ENCODE measurements around the gene CD79A.
"Not testable (repeated sequence)": the region's sequence is repeated elsewhere in the genome, so short reads cannot be mapped to it uniquely, and the experiment has no call there.

CD79A gene

GRCh38 chr19:41905273-41906002 is 28.4 kb downstream of the CD79A start:
- no peak for DNase-seq (ENCODE audit: low read depth in 2 of 2)

DNA sequence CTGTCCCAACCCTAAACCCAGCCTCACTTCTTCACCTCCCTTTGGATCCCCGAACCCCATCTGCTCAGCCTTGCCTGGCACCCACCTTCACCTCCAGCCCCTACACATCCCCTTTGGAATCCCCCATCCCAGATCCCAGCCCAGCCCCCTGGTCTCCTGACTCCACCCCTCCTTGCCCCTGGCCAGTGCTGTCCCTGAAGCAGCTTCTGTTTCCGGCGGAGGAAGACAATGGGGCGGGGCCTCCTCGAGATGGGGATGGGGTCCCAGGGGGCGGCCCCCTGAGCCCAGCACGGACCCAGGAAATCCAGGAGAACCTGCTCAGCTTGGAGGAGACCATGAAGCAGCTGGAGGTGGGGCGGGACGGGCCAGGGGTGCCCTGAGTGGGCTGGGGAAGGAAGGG is 29.2 kb downstream of the CD79A start:
- DNase-seq (ENCODE audit: low read depth in 2 of 2), result no peak

DNA sequence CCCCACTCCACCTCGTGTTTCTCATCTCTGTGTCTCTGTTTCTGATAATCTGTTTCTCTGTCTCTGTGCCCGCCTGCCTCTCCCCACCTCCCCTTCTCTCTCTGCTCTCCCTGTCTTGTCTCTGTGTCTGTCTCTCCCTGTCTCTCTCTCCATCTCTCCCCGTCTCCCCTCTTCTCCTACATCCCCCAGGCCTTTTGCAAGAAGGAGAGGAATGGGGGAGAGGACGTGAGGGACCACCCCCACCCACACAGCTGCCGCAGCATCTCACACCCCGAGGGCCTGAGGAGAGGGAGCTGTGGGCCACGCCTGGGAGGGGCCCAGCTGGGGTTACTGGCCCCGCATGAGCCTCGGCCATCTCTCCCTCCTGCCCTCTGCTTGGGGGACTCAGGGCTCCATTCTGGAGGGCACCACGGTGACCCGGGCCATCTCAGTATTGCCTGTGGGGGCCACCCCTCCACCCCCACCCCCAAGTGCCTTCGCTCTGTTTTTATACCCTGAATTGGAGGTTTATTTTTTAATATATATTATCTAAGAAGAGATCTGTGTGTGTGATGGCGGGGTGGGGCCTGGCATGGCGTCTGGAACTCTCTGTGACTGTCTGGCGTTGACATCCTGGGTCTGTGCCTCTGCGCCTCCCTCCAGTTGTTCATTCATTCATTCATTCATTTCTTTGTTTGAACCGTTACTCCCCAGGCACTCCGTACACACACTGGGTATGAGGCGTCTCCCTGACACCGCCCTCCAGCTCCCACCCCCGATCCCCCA is 30.0 kb downstream of the CD79A start:
- no peak for DNase-seq (ENCODE audit: low read depth in 2 of 2)

DNA sequence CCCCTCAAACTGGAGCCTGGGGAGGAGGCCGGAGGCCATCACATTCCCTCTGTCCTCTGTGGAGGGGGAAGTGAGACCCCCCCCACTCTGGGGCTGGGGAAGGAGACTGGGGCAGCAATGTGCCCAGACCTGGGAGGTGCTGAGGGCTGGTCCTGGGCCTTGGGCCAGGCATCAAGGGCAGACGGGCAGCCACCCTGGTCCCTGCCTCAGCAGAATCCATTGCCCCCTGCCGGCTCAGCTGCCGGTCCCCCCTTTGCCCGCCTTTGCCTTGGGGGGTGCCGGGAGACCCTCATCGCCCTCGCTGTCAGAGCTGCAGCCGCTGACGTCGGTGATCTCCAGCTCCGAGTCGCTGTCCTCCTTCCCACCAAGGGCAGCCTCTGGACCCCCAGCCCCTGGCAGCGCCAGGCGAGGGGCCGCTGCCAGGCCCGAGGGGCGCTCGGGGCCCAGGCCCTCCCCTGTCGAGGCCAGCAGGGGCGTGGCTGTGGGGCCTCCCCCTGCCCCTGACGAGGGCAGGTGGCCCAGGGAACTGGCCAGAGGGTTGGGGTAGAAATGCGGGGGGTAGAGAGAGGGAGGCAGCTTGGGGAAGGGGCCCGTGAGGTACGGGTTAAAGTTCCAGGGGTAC is 31.0 kb downstream of the CD79A start:
- no peak for DNase-seq (ENCODE audit: low read depth in 2 of 2)

DNA sequence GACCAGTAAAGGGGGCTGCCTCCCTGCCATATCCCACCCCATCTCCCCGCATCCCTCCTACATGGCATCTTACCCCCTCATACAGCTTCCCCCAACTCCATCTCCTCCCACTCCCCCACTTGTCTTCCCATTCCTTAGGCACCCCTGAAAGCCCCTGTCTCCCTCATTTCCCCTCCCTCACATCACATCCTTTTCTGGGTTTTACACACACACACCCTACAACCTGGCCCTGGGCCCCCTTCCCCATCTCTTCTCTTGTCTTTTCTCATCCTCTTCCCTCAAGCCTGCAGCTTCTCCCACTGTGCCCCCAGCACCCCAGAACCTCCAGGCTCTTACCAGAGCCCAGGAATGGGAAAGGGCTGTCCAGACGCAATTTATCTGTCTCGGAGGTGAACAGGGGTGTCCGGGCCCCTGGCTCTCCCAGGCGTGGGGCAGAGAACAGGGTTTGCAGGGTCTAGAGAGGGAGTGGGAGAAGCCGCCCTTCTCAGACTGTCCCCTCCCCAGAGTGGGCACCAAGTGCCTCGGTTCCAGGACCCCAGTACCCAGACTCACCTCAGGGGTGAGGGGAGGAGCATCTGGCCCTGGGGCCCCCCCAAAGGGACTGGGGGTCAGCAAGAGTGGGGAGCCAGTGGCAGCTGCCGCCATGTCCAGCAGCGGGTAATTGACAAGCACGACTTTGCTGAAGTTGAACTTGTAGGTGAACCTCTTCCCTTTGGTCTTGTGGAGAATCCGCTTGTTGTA is 31.8 kb downstream of the CD79A start:
- DNase-seq (ENCODE audit: low read depth in 2 of 2), result no peak

GRCh38 chr19:41909706-41910105 is 32.6 kb downstream of the CD79A start:
- no peak for DNase-seq (ENCODE audit: low read depth in 2 of 2)

GRCh38 chr19:41910240-41910991 is 33.3 kb downstream of the CD79A start:
- no peak for DNase-seq (ENCODE audit: low read depth in 2 of 2)

GRCh38 chr19:41910992-41911888 is 34.2 kb downstream of the CD79A start:
- DNase-seq (ENCODE audit: low read depth in 2 of 2), result no peak

DNA sequence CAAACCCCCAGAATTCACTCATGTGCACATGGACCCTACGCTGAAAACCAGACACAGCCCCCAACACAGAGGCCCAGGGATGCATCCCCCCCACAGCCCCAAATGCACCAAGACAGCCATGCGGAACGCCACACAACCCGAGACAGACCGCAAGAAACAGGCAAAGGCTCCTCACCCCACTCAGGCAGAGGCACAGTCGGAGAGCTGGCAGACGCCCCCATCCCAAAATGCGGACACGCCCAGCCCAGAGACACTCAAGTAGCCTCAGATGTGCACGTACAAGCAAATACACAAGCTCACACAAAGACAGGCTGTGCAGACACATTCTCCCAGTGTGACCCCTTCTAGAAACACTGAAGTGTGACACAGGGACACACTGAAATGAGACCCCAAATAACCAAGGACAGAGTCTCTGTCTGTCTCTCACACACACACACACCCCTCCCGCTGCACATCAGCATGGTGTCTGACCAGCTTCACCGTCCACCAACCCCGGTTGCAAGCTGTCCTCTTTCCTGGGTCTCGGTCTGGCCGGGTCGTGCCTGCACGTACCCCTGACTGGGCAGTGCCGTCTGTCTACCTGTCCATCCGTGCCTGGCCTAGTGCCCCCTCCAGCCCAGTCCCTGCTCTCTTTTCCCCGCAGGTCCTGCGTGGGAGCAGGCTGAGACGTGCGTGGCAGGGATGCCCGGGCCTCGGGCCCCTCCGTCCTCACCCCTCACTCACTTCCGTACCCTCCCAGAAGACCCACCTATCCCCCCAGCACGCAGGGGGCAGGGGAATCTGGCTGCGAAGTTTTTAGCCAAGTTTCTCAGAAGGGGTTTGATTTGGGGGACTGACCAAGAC is 35.0 kb downstream of the CD79A start:
- DNase-seq (ENCODE audit: low read depth in 2 of 2), result no peak

DNA sequence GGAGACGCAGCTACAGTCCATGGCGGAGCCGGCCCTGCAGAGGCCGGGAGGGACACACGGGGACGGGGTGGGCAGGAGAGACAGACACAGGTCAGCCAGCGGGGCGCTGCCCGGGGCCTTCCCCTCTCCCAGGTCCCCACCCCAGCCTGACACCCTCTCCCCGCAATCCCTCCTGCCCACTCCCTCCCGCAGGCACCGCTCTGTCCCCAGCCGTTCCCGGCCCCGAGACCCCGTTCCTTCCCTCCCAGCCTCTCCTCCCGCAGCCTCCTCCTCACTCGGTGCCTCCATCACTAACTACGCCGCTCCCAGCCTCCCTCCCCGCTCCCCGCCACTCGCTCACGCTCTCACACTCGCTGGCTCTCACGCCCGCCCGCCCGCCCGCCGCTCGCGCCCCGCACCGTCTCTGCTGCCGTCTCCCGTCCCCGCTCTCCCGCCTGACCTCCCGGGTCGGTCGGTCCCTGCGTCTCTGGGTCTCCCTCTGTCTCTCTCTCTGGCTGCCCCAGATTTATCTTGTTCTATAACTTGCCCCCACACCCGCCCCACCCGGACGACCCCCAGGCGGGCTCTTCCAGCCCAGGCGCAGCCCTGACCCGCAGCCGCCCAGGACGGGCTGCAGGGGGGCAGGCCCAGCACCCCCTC is 35.9 kb downstream of the CD79A start:
- no peak for DNase-seq (ENCODE audit: low read depth in 2 of 2)

- DNase-seq (ENCODE audit: low read depth in 2 of 2), result no peak
These were observed 36.7 kb downstream of the CD79A start for GRCh38 chr19:41913538-41914423.

GRCh38 chr19:41914424-41914834 is 37.4 kb downstream of the CD79A start:
- DNase-seq (ENCODE audit: low read depth in 2 of 2), result not testable (repeated sequence)

DNA sequence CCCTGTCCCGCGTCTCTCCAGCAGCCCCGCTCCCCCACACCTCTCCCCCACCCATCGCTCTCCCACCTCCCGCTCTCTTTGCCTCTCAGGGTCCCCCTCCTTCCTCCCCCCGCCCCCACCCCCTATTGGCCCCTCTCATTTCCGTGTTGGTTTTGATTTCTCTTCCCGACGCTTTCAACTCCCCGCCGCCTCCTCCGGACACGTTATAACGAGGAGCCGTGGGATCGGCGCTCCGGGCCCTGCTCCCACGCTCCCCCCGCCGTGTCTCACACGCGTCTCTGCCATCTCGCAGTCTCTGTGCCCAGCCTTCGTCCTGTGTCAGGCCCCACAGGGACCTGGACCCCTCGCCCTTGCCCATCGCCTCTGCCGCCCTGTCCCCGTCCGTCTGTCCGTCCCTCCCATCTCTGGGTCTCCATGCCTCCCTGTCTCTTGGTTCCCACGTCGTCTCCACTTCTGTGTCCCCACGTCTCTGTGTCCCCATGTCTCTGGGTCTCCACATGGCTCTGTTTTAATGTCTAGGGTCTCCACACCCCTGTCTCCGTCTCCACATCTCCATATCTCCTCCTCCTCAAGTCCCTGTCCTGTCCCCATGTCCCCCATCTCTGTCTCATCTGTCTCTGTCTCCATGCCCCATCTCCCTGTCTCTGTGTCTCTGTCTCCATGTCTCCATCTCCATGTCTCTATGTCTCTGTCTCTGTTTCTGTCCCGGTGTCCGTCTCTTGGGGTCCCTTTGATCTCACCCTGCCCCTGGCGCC is 38.1 kb downstream of the CD79A start:
- DNase-seq (ENCODE audit: low read depth in 2 of 2), result no peak

DNA sequence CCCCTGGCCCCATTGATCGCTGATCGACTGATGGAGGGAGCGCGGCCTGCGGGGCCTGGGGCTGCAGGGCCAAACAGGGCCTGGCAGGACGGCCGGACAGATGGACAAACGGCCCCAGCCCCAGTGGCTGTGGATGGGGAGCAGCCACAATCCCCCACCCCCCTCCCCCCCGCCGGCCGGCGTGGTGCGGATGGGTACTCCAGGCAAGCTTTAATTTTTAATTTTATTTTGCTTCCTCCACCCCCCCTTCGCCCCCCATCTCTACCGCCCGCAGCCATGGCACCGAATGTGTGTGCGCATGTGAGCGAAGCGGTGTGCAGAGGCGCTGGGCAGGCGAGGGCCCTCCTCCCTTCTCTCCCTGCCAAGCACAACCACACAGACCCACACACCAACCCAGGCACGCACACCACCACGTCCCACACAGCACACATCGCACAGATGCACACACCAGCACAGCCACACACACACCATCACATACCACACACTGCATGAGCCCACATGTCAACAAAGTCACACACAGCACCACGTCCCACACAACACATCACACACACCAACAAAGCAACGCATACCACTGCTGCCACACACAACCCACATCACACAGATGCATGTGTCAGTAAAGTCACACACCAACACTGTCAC is 38.8 kb downstream of the CD79A start:
- DNase-seq (ENCODE audit: low read depth in 2 of 2), result no peak

GRCh38 chr19:41917676-41918075 is 40.6 kb downstream of the CD79A start:
- no peak for DNase-seq (ENCODE audit: low read depth in 2 of 2)

DNA sequence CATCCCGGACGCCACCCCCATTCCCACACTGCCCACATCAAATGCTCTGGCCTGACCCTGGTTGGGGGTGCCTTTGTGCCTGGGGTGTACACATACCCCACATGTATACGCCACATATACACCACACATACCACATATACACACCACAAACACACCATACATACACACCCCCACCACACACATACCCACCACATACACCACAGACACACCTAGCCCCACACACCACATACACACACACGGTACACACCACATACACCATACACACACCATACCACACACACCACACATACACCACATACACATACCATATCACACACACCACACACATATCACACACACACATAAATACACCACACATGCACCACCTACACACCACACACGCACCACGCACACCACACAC is 41.0 kb downstream of the CD79A start:
- no peak for DNase-seq (ENCODE audit: low read depth in 2 of 2)
